ENCODE data around the gene ABCC1.

GRCh38 chr16:16111639-16112038 lies 162.2 kb downstream of the ABCC1 start:
- TF ChIP-seq, protein P1, sequence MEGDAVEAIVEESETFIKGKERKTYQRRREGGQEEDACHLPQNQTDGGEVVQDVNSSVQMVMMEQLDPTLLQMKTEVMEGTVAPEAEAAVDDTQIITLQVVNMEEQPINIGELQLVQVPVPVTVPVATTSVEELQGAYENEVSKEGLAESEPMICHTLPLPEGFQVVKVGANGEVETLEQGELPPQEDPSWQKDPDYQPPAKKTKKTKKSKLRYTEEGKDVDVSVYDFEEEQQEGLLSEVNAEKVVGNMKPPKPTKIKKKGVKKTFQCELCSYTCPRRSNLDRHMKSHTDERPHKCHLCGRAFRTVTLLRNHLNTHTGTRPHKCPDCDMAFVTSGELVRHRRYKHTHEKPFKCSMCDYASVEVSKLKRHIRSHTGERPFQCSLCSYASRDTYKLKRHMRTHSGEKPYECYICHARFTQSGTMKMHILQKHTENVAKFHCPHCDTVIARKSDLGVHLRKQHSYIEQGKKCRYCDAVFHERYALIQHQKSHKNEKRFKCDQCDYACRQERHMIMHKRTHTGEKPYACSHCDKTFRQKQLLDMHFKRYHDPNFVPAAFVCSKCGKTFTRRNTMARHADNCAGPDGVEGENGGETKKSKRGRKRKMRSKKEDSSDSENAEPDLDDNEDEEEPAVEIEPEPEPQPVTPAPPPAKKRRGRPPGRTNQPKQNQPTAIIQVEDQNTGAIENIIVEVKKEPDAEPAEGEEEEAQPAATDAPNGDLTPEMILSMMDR (conservative IDR thresholded peaks at IDR 0.05; ENCODE audit: low read depth, low read length): no peak
- no peak for TF ChIP-seq EZH2 (IDR thresholded peaks at IDR 0.05; ENCODE audit: low read length, unreplicated experiment)

All from PC-3 (cell line).